HG03432 (cell line): ENCODE measurements around the gene PPP1R12B.

Experiments
- ATAC-seq: cut with Tn5 transposase; IDR thresholded peaks from one replicate; pipeline ENCODE4 v1.9.1; 2021; ENCODE audit warnings: mild to moderate bottlenecking, moderate library complexity; ENCODE audit not compliant: unreplicated experiment

The PPP1R12B gene

GRCh38 chr1:202348509-202349205 is at the start of gene PPP1R12B:
TSS of gene PPP1R12B (plus strand) at chr1:202348699. CDS start at chr1:202348852, 153 bp downstream.
- ATAC-seq, result peak; percentile 99

- no peak for ATAC-seq
These were observed 46.3 kb upstream of the PPP1R12B start for GRCh38 chr1:202302166-202302565.

- no peak for ATAC-seq
These were observed 44.1 kb upstream of the PPP1R12B start for GRCh38 chr1:202304375-202304774.

- no peak for ATAC-seq
These were observed 43.3 kb upstream of the PPP1R12B start for GRCh38 chr1:202305168-202305567.

GRCh38 chr1:202306535-202307345 is 41.8 kb upstream of the PPP1R12B start:
- ATAC-seq, result no peak

GRCh38 chr1:202310071-202310725 is 38.3 kb upstream of the PPP1R12B start:
- ATAC-seq, result no peak

- no peak for ATAC-seq
These were observed 37.8 kb upstream of the PPP1R12B start for GRCh38 chr1:202310746-202311145.

- ATAC-seq, result no peak
These were observed 36.4 kb upstream of the PPP1R12B start for GRCh38 chr1:202311875-202312635.

GRCh38 chr1:202315576-202316168 is 32.8 kb upstream of the PPP1R12B start:
- ATAC-seq, result no peak

- ATAC-seq, result no peak
These were observed 32.3 kb upstream of the PPP1R12B start for GRCh38 chr1:202316186-202316585.

GRCh38 chr1:202317941-202318925 is 30.3 kb upstream of the PPP1R12B start:
- ATAC-seq, result no peak

- no peak for ATAC-seq
These were observed 29.0 kb upstream of the PPP1R12B start for GRCh38 chr1:202319381-202320080.

- ATAC-seq, result no peak
These were observed 28.5 kb upstream of the PPP1R12B start for GRCh38 chr1:202320081-202320405.

- no peak for ATAC-seq
These were observed 24.8 kb upstream of the PPP1R12B start for GRCh38 chr1:202323731-202324130.

GRCh38 chr1:202324646-202325045 is 23.9 kb upstream of the PPP1R12B start:
- no peak for ATAC-seq

- ATAC-seq, result no peak
These were observed 18.6 kb upstream of the PPP1R12B start for GRCh38 chr1:202329891-202330290.

GRCh38 chr1:202333861-202334260 is 14.6 kb upstream of the PPP1R12B start:
- no peak for ATAC-seq

- ATAC-seq, result no peak
These were observed 4.7 kb upstream of the PPP1R12B start for GRCh38 chr1:202343652-202344349.
